Stimulated activated CD4-positive, alpha-beta T cell treated with anti-CD3 and anti-CD28 coated beads, Interleukin-15, amount 100 ng/mL, for 24 hours (primary cell): ENCODE measurements around the gene ZNF488.
"Not testable (repeated sequence)": the region's sequence is repeated elsewhere in the genome, so short reads cannot be mapped to it uniquely, and the experiment has no call there.

Experiments
- DNase-seq: peaks from one replicate; pipeline ENCODE4 v3.0.0-alpha.2; 2020

ZNF488 gene

GRCh38 chr10:47384148-47384921 lies at the start of gene ZNF488:
Gene ZNF488, minus strand, starts transcription at chr10:47384293. Its CDS starts 15,464 bp downstream, at chr10:47368829.
- peak; percentile 84 for DNase-seq

GRCh38 chr10:47425813-47426419 lies 41.8 kb upstream of the ZNF488 start:
- no peak for DNase-seq

- no peak for DNase-seq
Observed at GRCh38 chr10:47424231-47424630, 40.1 kb upstream of the ZNF488 start.

- DNase-seq: no peak
Observed at GRCh38 chr10:47423476-47423875, 39.4 kb upstream of the ZNF488 start.

GRCh38 chr10:47421057-47421952 lies 37.2 kb upstream of the ZNF488 start:
- DNase-seq: no peak

GRCh38 chr10:47420305-47421056 lies 36.4 kb upstream of the ZNF488 start:
- DNase-seq: no peak

- no peak for DNase-seq
Observed at GRCh38 chr10:47419421-47419820, 35.3 kb upstream of the ZNF488 start.

- no peak for DNase-seq
Observed at GRCh38 chr10:47418966-47419365, 34.9 kb upstream of the ZNF488 start.

GRCh38 chr10:47418321-47418720 lies 34.2 kb upstream of the ZNF488 start:
- DNase-seq: no peak

- DNase-seq: not testable (repeated sequence)
Observed at GRCh38 chr10:47416305-47417218, 32.5 kb upstream of the ZNF488 start.

GRCh38 chr10:47415520-47416304 lies 31.6 kb upstream of the ZNF488 start:
- no peak for DNase-seq

GRCh38 chr10:47414752-47415519 lies 30.8 kb upstream of the ZNF488 start:
- DNase-seq: no peak

- DNase-seq: no peak
Observed at GRCh38 chr10:47414227-47414592, 30.1 kb upstream of the ZNF488 start.

- DNase-seq: no peak
Observed at GRCh38 chr10:47413531-47414226, 29.6 kb upstream of the ZNF488 start.

GRCh38 chr10:47412869-47413268 lies 28.8 kb upstream of the ZNF488 start:
- DNase-seq: no peak

- no peak for DNase-seq
Observed at GRCh38 chr10:47412177-47412730, 28.2 kb upstream of the ZNF488 start.

GRCh38 chr10:47410862-47411261 lies 26.8 kb upstream of the ZNF488 start:
- DNase-seq: no peak

- DNase-seq: no peak
Observed at GRCh38 chr10:47410271-47410670, 26.2 kb upstream of the ZNF488 start.

- no peak for DNase-seq
Observed at GRCh38 chr10:47409866-47410256, 25.8 kb upstream of the ZNF488 start.
